ENCODE data around the gene ARAF.

- TF ChIP-seq POLR2A (IDR thresholded peaks at IDR 0.05) (no peak), CTCF (IDR thresholded peaks at IDR 0.05) (no peak), POLR2AphosphoS5 (IDR thresholded peaks at IDR 0.05) (no peak), EP300 (IDR thresholded peaks at IDR 0.05) (no peak)
Measured at GRCh38 chrX:47596256-47596655, 35.3 kb downstream of the ARAF start.

All from gastroesophageal sphincter (tissue), 3 donors.